GM19193 (cell line): Measurements from ENCODE around the gene SMYD3.

ENCODE experiments used
- POLR2A ChIP-seq: IDR thresholded peaks from 4 replicates; pipeline ENCODE4 v1.6.1; 2011; ENCODE audit not compliant: insufficient read depth, insufficient read length; ENCODE audit errors: extremely low read depth

The SMYD3 gene

DNA sequence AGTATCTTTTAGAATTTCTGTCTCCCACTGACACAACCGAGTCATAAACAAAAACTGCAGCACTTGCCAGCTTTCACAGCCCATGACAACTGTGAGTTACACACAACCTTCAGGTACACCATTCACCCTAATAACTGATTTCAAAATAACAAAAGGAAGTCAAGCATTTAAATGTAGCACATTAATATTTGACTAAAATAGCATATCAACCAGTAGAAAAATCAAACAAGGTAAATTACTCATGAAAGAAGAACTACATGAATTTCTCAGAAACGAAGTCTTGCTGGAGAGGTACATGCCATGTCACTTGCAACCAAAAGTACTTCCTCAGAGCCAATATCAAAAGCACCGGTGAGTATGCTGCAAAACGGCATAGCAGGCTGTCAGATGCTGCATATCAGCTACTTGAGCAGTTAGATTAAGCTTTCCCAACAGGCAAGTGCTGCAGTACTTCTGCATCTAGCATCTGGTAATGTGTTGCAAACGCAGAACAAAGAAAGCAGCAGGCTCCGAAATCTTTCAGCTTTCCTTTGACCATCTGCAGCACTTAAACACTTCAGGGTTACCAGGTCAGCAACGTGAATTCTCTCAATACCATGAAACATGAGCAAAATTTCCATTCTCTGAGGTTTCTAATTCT is 223.2 kb downstream of the SMYD3 start:
- no peak for TF ChIP-seq POLR2A

DNA sequence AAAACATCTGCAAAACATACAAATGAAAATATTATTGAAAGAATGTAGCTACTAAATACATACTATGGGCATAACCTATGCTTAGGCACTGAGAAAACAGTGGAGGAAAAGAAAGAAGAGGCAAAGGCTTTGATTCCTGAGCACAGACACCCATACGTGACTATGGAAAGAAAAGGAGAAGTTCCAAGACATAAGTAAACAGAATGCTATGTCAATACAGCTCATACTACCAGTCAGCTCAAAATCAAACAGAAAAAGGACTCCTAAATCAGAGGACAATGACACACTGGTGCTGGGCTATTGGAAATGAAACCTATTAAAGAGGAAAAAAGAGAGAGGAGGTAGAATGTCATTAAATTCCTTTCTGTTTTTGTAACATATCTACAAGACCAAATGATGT is 225.4 kb downstream of the SMYD3 start:
- TF ChIP-seq POLR2A: no peak

DNA sequence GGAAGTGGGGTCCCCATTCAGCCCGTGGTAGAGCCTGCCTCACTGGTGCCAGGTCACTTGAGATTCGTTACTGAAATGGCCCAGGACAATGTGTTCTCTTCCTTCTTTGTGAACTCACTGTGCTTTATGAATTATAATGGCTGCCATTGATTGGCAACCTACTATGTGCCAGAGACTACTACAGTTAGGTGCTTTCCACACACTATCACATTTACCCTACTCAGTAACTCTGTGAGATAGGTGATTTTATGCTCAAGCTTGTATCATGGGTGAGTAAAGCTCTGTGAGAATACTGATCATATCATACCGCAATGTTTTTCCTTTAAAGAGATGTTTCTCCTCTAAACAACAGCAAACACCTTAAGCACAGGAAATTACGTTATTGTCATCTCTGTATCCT is 225.9 kb downstream of the SMYD3 start:
- TF ChIP-seq POLR2A: no peak

DNA sequence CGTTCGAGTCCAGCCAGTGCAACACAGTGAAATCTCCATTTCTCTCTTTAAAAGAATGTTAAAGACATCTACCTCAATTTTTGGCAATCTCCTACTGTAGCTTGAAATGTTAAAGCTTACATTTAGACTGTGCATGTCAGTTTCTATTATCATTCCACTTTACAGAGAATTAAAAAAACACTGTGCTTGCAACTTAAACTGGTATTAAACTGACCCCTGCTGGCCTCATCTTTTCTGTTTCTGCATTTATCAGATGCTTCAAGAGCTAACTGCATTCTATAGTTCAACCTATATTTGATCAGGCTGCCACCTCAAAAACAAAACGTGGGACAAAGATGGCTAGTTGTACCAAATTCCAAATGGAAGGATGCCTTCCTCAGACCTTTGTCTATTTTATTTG is 226.5 kb downstream of the SMYD3 start:
- TF ChIP-seq POLR2A: no peak

DNA sequence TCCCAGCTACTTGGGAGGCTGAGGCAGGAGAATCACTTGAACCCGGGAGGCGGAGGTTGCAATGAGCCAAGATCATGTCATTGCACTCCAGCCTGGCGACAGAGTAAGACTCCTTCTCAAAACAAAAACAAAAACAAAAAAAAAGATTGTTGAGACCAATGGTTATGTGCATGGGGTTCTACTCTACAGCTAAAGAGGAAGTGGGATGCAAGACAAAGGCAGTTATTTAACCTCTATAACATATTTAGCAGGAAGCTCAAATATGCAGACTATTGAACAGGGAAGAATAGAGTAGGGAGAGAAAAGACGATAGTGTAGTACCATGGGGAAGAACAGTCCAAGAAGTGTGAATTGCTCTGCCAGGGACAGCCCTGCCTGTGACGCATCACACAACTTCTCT is 227.7 kb downstream of the SMYD3 start:
- TF ChIP-seq POLR2A: no peak

DNA sequence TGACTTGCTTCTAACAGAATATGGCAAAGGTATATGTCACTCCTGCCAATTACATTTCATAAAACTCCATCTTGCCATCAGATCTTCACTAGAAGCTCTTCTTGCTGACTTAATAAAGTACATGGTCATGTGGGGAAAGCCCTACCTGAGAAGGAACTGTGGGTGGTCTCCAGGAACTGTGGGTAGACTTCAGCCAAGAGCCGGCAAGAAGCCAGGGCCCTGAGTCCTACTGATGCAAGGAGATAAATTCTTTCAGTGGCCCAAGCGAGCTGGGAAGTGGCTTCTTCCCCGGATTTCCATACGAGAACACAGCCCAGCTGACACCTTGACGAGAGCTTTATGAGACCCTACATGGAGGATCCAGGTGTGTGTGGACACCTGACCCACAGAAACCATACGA is 228.7 kb downstream of the SMYD3 start:
- no peak for TF ChIP-seq POLR2A

DNA sequence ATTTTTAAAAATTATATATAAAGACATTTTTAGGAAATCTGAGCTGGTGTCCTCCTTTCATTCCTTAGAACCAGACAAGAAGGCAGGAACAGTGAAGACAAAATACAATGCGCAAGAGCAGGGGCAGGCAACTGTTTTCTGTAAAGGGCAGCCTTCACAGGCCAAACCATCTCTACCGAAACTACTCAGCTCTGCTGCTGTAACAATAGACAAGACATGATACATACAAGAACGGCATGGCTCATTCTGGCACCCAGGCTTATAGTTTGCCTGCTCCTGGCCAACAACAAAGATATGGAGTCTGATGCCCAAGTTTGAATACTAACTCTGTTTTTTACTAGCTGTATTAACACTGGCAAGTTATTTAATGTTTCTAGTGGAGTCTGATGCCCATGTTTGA is 232.0 kb downstream of the SMYD3 start:
- TF ChIP-seq POLR2A: no peak

DNA sequence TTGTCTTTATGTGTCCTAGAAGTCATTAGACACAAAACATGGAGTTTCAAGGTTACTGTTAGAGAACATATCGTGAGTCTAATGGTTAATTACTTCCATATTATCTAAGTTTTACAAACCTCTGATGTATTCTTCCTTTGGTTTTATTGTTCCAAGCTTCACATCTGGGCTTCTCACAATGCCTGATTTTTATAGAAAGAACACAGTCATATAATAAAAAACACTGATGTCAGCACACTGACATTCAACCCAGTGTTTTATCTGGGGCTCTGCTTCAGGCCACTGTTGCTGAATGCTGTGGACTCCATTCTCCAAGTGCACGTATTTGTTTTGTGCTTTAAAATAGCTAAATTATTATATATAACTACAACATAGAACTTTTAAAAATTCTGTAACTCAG is 232.9 kb downstream of the SMYD3 start:
- TF ChIP-seq POLR2A: no peak

DNA sequence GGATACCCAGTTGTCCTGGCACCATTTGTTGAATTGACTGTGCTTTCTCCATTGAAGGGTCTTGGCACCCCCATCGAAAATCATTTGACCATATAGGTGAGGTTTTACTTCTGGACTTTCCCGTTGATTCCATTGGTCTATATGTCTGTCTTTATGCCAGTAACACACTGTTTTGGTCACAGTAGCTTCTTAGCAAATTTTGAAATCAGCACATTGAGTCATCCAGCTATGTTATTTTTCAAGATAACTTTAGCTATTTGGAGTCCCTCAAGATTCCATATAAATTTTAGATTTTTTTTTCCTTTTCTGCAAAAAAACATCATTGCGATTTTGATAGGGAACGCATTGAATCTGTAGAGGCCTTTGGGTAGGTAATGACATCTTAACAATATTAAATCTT is 235.6 kb downstream of the SMYD3 start:
- TF ChIP-seq POLR2A: no peak

DNA sequence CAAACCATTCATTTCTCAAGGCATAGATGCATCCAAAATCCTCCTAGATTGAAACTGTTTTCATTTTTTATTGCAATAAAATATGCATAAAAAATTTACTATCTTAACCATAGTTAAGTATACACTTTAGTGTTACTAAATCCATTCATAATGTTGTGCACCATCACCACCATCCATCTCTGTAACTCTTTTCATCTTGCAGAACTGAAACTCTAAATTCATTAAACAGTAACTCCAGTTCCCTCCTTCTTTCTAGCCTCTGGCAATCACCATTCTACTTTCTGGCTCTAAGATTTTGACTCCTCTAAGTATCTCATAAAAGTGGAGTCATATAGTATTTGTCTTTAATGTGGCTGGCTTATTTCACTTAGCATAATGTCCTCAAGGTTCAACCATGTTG is 236.8 kb downstream of the SMYD3 start:
- TF ChIP-seq POLR2A: no peak

DNA sequence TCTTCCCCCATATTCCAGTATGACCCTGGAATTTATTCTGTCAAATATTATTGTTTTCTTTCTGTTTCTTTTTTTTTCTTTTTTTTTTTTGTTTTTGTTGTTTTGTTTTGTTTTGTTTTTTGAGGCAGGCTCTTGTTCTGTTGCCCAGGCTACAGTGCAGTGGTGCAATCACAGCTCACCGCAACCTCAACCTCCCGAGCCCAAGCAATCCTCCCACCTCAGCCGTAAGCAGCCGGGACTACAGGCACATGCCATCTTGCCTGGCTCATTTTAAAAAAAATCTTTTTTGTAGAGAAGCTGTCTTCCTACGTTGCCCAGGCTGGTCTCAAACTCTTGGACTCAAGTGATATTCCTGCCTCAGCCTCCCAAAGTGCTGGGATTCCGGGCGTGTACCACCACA is 237.6 kb downstream of the SMYD3 start:
- no peak for TF ChIP-seq POLR2A

DNA sequence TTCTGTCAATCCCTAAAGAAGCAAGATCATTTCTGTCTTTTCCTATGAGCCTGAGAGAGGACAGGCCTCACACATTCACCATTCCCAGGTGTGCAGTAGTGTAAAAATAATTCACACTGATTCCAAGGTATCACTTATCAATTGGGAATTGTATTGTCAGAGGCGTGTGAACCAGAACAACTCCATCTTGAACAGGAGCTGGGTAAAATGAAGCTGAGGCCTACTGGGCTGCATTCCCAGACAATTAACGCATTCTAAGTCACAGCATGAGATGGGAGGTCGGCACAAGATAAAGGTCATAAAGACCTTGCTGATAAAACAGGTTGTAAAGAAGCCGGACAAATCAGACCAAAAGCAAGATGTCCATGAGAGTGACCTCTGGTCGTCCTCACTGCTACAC is 239.2 kb downstream of the SMYD3 start:
- no peak for TF ChIP-seq POLR2A

DNA sequence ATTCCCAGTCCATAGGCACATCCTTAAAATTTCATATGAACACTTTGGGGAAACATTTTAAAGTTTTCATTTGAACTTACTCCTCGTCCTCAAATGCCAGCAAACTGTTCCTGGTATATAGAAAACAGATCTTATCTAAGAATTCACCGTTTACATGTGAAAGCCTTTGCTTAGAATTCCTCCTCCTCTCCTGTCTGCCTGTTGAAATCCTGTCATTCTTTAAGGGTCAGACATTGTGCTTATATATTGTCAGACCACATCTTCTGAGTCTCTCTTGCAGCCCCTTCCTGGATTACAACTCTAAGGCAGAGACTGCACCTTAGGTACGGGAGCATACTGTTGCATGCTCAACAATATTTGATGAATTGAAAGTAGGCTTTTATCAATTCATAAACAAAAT is 239.7 kb downstream of the SMYD3 start:
- no peak for TF ChIP-seq POLR2A

DNA sequence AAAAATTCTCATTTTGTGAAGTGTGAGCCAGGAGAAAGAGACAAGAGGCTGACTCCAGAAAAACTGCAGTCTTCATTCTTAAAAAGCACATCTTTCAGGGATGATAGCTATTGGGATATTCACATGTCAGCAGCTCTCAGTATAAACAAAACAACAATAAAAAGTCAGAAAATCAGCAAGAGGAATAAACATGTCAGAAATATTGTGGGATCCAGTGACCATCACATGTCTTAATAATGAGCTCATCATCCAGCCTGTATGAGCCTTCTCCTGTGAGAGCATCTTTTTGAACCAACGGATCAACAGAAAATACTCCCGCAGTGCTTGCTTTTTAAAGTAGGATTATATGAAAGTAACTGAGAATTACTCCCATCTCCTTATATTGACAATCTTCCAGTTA is 241.6 kb downstream of the SMYD3 start:
- TF ChIP-seq POLR2A: no peak

DNA sequence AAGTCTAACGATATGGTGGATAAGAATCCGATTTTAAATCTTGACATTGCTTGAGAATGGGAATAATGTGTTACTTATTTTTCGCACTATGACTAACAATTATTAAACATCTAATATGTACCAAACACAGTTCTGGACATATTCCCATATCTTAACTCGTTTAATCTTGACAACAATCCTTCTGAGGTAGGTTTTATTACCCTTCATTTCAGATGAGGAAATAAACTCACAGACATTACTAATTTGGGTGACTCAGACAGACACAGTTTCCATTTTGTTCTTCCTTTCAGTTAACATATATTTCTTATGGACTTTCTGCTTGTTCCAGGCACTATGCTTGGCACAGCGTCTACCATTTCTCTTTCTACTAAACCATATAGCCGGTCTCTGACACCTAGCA is 244.8 kb downstream of the SMYD3 start:
- TF ChIP-seq POLR2A: no peak

DNA sequence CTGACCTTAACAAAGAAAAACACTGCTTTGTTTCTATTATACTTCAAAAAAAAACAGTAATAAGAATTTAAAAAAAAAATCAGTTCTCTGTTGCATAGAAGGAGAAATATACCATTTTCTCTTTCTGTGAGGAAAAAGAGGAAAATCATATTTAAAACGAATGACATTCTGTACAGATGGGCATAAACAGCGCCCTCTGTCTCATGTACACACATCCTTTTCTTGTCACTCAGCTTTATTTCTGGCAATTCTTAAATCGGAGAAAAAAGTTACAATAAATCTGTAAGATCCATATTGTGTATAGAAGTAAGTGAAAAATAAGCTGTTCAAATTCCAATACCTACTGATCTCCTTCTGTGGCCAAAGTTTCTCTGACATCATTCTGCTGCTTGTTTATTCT is 245.4 kb downstream of the SMYD3 start:
- TF ChIP-seq POLR2A: no peak

DNA sequence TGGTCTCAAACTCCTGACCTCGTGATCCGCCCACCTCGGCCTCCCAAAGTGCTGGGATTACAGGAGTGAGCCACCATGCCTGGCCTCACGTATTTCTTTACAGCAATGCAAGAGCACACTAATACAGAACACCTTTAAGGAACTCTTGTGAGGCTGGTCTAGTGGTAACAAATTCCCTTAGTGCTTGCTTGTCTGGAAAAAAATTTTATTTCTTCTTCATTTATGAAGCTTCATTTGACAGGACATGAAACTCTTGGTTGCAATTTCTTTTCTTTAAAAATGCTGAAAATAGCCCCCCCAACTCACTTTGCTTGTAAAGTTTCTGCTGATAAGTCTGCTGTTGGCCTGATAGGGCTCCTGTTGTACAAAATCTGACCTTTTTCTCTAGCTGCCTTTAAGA is 248.8 kb downstream of the SMYD3 start:
- no peak for TF ChIP-seq POLR2A
